ENCODE measurements around the gene MRPL52.
"Not testable (repeated sequence)": the region's sequence is repeated elsewhere in the genome, so short reads cannot be mapped to it uniquely, and the experiment has no call there.

Gene MRPL52

DNA sequence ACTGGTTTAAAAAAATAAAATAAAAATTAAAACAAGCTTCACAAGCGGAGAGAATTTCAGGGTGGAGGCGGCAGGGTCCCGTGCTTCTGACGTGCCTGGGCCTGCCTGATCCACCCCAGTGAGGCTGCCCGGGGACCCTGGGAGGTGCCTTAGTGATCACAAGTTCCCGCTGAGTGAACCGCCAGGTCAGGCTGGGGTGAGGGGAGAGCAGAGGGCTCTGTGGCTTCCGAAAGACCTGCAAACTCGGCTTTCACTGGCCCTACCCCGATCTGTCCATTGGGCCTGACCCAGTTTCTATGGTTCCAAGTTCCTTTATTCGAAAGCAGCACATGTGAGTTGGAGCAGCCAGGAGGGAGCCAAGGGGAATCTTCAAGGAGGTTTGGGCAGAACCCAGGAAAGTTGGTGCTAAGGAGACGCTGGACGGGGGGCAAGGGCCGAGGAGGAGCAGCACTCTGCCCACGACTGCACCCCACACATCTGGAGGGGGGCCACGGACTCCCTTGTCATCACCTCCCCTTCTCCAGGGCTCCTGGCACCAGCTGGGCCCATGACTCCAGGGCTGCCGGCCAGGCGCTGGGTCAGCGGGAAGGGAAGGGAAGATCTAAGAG, 19.6 kb downstream of the MRPL52 start:
- no peak for TF ChIP-seq GATA1 (IDR thresholded peaks at IDR 0.05; ENCODE audit: low read depth, low read length)
- TF ChIP-seq POLR2A (IDR thresholded peaks at IDR 0.05; ENCODE audit: low read length): no peak
- DNase-seq: no peak

DNA sequence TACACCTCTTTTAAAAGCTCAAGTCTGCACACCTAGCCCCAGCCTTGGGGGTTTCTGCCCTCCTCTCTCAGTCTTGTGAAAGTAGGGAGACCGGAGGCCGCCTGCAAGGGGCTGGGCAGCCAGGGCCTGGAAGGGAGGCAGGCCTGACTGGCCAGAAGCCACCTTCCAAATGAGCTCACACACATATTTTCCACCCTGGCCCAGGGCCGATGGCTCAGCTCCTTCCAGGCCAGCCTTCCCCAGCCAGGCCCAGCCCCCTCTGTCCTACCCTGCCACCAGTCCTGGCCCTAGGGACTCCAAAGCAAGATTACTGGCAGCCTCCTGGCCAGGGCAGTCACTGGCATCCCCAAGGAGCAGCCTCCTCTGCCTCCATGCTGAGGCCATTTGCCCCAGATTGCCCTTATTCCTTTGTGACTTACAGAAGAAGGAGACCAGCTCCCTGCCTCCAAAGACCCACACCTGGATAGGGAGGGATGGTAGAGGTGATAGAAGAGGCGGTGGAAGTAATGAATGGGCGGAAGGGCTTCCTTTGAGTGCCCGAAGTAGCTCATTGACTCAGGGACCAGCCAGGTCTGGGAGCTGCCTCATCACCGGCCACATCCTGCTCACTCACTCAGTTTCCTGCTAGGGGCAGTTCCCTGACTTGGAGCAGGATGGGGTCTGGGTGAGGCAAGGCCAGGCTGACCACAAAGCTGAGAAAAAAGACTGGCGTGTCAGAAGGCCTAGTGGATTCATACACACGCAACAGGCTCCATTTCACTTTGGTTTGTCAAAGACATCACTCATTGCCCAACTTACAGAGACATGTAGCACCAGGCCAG, 21.5 kb downstream of the MRPL52 start:
- TF ChIP-seq GATA1 (IDR thresholded peaks at IDR 0.05; ENCODE audit: low read depth, low read length) (no peak), POLR2A (IDR thresholded peaks at IDR 0.05; ENCODE audit: low read length) (no peak)
- DNase-seq: no peak

DNA sequence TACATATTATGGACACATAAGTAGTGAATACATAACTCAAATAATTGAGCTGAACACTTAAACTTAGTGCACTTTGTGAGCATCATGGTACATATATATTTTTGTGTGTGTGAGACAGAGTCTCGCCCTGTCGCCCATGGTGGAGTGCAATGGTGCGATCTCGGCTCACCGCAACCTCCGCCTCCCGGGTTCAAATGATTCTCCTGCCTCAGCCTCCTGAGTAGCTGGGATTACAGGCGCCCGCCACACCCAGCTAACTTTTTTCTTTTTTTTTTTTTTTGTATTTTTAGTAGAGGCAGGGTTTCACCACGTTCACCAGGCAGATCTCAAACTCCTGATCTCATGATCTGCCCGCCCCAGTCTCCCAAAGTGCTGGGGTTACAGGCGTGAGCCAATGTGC, 22.5 kb downstream of the MRPL52 start:
- DNase-seq: not testable (repeated sequence)

DNA sequence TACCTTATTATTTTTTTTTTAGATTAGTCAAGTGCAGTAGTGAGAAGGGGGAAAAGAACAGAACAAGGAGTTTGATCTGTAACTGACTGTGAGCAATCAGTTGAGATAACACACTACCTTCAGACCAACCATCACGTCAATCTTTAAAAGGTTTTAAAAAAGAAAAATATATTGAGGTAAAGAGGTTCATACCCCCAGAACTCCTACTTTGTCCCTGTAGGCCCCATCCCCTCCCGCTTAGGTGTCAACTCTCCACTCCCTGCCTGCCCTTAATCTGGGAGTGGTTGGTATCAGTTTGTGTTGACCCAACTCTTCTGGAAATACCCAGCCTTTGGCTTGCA, 22.9 kb downstream of the MRPL52 start:
- TF ChIP-seq GATA1 (IDR thresholded peaks at IDR 0.05; ENCODE audit: low read depth, low read length) (no peak), POLR2A (IDR thresholded peaks at IDR 0.05; ENCODE audit: low read length) (no peak)
- DNase-seq: no peak

DNA sequence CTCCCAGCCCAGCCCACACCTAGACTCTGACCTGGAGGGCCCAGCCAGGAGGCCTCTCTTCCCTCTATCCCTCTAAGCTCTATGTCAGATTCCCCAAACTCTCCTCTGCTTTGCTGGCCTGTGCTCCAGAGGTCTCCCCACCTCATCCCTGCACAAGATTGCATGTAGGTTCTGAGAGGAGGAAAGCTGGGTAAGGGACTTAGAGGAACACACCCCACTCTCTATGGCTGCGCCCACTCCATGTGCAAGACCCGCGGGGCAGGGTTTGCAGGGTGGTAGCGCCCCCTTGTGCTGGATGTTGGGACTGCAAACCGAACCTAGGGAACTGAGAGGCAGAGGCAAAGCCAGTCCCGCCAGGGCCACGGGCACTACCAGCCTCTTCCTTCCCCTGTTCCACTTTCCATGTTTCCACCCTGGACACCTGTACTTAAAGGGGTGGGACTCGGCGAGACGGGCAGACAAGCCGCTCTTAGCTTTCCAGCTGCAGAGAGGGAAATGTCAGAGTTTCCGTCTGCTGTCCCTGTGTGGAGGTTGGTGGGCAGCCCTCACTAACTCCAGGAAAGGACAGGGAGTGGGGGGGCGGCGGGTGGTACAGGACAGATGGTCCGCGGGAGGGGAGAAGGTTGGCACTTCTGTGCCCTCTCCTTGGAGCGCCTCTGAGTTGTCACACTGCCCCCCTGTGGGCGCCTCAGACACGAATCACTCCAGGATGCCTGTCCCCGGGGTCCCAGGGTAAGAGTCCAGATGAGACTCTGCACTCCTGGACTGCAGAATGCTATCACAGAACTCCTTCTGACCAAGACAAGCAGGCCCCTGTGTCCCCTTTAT, 23.5 kb downstream of the MRPL52 start:
- peak; percentile 82 to 92 for DNase-seq
- TF ChIP-seq POLR2A (IDR thresholded peaks at IDR 0.05; ENCODE audit: low read length): no peak
- TF ChIP-seq GATA1 (IDR thresholded peaks at IDR 0.05; ENCODE audit: low read depth, low read length): no peak

DNA sequence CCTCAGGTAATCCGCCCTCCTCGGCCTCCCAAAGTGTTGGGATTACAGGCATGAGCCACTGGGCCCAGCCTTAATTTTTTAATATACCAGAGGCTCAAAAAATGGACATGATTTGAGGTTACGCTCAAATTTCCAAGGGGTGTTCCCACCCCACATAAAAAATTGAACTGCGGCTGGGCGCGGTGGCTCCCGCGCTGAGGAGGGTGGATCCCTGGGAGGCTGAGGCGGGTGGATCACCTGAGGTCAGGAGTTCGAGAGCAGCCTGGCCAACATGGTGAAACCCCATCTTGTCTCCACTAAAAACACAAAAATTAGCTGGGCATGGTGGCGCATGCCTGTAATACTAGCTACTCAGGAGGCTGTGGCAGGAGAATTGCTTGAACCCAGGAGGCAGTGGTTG, 24.6 kb downstream of the MRPL52 start:
- not testable (repeated sequence) for DNase-seq

DNA sequence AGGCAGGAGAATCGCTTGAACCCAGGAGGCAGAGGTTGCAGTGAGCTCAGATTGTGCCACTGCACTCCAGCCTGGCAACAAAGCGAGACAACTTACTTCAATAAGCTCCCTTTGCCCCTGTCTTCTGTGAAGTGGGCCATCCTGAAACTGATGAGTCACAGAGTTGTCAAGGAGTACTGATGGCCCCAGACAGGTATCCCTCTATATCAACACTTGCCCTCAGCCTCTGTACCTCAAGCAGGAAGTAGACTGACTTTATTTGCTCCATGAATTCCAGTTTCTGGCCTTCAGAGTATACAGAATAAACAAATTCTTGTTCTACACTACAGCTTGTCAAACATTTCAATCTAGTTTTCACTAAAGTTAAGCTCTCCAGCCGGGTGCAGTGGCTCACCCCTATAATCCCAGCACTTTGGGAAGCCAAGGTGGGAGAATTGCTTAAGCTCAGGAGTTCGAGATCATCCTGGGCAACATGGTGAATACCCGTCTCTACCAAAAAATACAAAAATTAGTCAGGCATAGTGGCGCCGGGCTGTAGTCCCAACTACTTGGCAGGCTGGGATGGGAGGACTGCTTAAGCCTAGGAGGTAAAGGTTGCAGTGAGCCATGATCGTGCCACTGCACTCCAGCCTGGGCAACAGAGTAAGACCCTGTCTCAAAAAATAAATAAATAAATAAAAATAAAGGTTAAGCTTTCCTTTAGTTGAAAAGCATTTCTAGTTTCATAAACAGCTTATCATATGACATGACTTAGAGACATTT, 25.5 kb downstream of the MRPL52 start:
- DNase-seq: no peak
- TF ChIP-seq POLR2A (IDR thresholded peaks at IDR 0.05; ENCODE audit: low read length) (no peak), GATA1 (IDR thresholded peaks at IDR 0.05; ENCODE audit: low read depth, low read length) (no peak)

DNA sequence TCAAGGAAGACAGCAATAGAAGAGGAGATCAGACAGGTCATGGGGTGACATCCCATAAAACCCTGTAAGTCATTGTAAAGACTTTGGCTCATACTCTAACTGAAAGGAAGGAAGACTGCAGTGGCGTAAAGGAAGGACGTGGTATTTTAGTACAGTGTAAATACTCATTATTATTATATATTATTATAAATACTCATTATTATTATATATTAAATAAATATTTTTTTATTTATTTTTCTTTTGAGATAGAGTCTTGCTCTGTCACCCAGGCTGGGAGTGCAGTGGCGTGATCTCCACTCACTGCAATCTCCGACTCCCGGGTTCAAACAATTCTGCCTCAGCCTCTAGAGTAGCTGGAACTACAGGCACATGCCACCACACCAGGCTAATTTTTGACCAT, 26.7 kb downstream of the MRPL52 start:
- TF ChIP-seq GATA1 (IDR thresholded peaks at IDR 0.05; ENCODE audit: low read depth, low read length): no peak
- TF ChIP-seq POLR2A (IDR thresholded peaks at IDR 0.05; ENCODE audit: low read length): no peak
- no peak for DNase-seq

DNA sequence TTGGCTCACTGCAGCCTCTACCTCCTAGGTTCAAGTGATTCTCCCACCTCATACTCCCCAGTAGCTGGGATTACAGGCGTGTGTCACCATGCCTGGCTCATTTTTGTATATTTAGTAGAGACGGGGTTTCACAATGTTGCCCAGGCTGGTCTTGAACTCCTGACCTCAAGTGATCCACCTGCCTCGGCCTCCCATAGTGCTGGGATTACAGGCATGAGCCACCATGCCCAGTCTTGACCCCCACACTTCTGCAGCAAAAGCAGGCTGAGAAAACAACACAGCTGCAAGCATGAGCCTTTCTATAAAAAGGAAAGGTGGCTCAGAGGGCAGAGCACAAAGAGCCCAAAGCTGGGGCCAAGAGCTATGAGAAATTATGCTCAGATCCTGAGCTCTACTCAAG, 30.7 kb downstream of the MRPL52 start:
- not testable (repeated sequence) for DNase-seq

DNA sequence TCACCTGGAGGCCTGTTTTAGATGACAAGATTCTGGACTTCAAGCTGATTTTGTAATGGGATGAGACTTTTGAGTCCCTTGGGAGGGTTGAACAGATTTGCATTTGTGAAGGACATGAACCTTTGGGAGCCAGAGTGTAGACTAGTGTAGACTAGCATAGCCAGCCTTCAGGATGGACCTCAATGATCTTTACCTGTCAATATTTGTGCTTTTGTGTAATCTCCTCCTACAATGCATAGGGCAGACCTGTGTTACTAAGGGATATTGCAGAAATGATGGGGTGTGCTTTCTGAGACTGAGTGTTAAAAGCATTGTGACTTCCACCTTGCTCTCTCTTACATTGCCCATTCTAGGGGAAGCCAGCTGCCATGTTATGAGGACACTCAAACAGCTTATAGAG, 32.0 kb downstream of the MRPL52 start:
- no peak for DNase-seq
- TF ChIP-seq GATA1 (IDR thresholded peaks at IDR 0.05; ENCODE audit: low read depth, low read length) (no peak), POLR2A (IDR thresholded peaks at IDR 0.05; ENCODE audit: low read length) (no peak)

DNA sequence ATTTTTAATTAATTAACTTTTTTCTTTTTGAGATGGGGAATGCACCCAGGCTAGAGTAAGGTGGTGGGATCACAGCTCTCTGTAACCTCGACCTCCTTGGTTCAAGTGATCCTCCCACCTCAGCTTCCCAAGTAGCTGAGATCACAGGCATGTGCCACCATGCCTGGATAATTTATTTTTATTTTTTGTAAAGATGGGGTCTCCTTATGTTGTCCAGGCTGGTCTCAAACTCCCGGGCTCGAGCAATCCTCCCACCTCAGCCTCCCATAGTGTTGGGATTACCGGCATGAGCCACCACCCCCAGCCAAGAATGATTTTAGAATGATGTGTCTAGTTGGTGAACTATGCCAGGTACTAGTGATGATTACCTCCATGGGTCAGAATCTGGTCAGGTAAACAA, 35.3 kb downstream of the MRPL52 start:
- no peak for DNase-seq
- TF ChIP-seq POLR2A (IDR thresholded peaks at IDR 0.05; ENCODE audit: low read length): no peak
- no peak for TF ChIP-seq GATA1 (IDR thresholded peaks at IDR 0.05; ENCODE audit: low read depth, low read length)

DNA sequence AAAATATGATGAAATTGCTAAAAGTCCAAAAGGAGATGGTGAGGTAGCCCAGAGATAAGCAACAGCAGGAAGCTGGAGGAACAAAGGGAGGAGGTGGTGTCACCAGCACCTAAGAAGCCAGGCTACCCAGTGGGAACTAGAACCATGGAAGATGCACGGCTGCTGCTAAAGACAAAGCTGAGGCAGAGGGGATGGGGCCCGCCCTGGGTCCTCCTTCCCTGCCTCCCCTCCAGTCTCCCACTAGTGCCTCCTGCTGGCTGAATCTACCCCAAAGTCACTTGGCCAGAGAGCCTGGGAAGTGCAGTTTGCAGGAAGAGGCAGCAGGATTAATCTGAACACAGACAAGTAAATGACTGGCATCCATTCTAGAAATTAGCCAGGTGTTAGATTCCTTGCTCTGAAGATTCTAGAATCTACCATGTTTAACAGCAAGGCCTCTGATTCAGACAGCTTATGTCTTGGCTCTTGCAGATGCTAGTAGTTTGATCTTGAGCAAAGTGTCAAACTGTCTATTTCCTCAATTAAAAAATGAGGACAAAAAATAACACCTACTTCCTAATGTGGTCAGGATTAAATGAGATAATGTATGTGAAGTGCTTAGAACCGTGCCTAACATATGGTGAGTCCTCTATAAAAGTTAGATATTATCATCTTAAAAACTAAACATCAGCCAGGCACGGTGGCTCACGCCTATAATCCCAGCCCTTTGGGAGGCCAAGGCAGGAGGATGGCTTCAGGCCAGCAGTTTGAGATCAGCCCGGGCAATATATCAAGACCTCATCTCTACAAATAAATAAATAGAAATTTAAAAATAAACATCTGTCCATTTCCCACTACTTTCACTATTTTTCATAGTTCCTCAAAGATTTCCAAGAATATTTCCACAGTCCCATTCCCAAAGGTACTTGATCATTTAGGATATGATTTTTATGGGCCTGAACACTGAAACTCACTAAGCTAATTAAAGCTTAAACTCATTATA, 36.0 kb downstream of the MRPL52 start:
- peak; percentile 47 for DNase-seq
- TF ChIP-seq GATA1 (IDR thresholded peaks at IDR 0.05; ENCODE audit: low read depth, low read length): no peak
- TF ChIP-seq POLR2A (IDR thresholded peaks at IDR 0.05; ENCODE audit: low read length): no peak

DNA sequence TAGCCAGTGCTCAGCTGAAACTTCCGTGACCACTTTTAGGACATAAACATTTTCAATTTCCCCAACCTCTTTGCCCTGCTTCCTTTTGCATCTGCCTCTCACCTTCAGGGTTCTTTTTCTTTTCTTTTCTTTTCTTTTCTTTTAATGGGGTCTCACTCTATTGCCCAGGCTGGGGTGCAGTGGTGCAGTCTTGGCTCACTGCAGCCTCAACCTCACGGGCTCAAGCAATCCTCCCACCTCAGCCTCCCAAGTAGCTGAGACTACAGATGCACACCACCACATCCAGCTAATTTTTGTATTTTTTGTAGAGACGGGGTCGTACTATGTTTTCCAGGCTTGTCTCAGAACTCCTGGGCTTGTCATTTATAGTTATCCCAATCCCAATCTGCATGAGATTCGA, 37.2 kb downstream of the MRPL52 start:
- DNase-seq: no peak
- no peak for TF ChIP-seq GATA1 (IDR thresholded peaks at IDR 0.05; ENCODE audit: low read depth, low read length)
- TF ChIP-seq POLR2A (IDR thresholded peaks at IDR 0.05; ENCODE audit: low read length): no peak
